Adipose tissue (tissue), 3 donors: ENCODE results near the gene DNM3. TPM values are rescaled to one million over a fixed set of nuclear protein-coding genes. Genes with fewer than 3 reads are reported as not detected.

ENCODE experiments used
- H3K27ac ChIP-seq: one replicate; pipeline ENCODE4 v1.5.1; 2013; ENCODE audit warnings: low read depth, low read length
- WGBS, 3 donors: extraction: QIAGEN DNeasy Blood & Tissue Kit; methylation state at CpG; one replicate each; pipeline ENCODE4 v1.1.7; 2013; 5-methylcytosine and 5-hydroxymethylcytosine counted together
- polyA plus RNA-seq, 3 donors: library from polyadenylated mRNA; stranded (reverse); fragments of 200-250 nt; gene quantifications; one replicate each; pipeline ENCODE4 v1.2.3, GENCODE V29; 2013
- donor health status: healthy with polysubstance abuse.
- donor health status: Bipolar disorder and iron deficiency.
- donor health status: healthy.

The DNM3 gene
- polyA plus RNA-seq, 3 donors: 0.37 to 3.0 (median 2.1) TPM

GRCh38 chr1:172107316-172107975, 266.1 kb downstream of the DNM3 start:
- 82 to 88% (median 84%) methylated on average over 4 of the region's 4 CpGs for WGBS, 3 donors
- no peak overlapping the region for H3K27ac ChIP-seq

- no peak overlapping the region for H3K27ac ChIP-seq
These were observed 267.0 kb downstream of the DNM3 start for GRCh38 chr1:172108161-172108893.

GRCh38 chr1:172109359-172109758, 268.1 kb downstream of the DNM3 start:
- no peak overlapping the region for H3K27ac ChIP-seq
- 23 to 71% (median 24%) methylated on average over 5 of the region's 5 CpGs for WGBS, 3 donors

DNA sequence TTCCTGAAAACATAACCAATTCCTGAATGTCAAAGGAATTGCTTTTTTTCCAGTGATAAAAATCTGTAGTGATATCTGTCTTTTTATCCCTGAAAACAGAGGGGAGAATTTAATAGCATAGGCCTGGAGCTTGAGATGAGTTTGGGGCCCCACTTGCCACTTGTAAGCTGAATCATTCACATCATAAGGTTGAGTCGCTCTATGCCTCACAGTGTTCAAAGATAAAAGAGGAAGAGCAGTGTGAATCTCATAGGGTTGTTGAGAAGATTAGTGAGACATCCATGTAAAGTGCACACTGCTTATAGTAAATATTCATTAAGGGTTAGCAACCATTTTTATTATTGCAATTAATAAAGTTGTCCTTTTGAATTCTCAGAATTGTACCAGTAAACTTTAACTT, 271.3 kb downstream of the DNM3 start:
- WGBS, 3 donors: 93 to 100% (median 95%) methylated on average over 1 of the region's 1 CpG
- H3K27ac ChIP-seq: no peak overlapping the region

GRCh38 chr1:172117800-172118199, 276.5 kb downstream of the DNM3 start:
- H3K27ac ChIP-seq: no peak overlapping the region
- 72 to 95% (median 86%) methylated on average over 1 of the region's 1 CpG for WGBS, 3 donors

DNA sequence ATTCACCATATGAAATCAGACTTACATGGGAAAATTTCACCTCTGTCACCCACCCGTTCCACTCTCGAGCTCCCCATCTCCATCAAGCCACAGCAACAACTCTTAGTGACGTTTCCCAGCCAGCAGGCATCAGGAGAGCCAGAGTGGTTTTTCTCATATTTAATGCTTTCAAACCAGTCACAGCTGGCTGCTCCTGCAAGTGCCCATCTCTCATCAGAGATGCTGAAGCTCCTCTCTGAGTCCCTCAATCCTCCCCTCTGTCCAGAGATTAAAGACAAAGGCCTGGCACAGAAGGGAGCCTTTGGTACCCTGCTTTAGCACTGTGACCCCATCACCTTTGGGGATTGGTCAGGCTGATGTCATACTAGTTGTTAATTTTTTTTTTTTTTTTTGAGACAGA, 277.3 kb downstream of the DNM3 start:
- 83 to 90% (median 90%) methylated on average over 3 of the region's 3 CpGs for WGBS, 3 donors
- no peak overlapping the region for H3K27ac ChIP-seq

DNA sequence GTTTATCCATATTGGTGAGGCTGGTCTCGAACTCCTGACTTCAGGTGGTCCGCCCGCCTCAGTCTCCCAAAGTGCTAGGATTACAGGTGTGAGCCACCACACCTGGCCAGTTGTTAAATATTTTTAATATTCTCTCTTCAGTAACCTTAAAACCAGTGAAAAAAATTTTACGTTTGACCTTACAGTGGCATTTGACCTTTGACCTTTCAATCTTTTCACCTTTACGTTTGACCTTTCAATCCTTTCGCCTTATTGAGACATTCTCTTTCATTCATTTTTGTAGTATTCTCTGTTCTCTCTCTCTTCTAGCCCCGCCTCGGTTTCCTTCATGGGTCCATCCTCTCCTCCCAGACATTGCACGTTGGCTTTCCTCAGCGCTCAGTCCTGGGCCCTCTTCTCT, 277.9 kb downstream of the DNM3 start:
- WGBS, 3 donors: 93 to 96% (median 95%) methylated on average over 10 of the region's 10 CpGs
- H3K27ac ChIP-seq: no peak overlapping the region

GRCh38 chr1:172120381-172120780, 279.1 kb downstream of the DNM3 start:
- no peak overlapping the region for H3K27ac ChIP-seq
- WGBS, 3 donors: 73 to 85% (median 85%) methylated on average over 2 of the region's 2 CpGs

DNA sequence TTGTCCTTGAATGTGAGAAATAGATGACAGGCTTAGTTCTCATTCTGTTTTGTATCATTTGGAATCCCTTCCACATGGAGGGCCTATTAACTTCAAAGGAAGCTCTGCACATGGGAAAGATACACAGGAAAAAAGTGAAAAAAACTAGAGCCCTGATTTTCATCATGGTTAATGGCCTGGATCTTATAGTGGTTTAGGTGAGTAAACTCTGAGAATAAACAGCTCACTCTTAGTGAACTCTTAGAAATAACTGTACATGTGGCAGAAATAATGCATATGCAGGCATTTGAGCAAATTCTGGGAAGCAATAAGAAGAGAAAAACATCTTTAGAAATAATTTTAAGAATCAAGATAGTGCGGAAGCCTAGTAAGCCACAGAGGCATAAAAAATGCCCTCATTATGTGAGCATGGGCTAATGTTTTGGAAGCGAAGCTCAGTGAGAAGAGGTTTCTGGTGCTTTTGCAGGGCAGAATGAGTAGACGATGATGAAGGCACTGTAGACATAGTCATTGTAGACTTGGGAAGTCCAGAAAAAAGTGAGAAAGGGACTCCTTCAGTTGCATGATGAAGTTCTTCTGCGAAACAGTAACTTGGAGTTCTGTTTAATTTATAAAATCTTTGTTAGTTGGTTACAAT, 279.9 kb downstream of the DNM3 start:
- H3K27ac ChIP-seq: no peak overlapping the region
- WGBS, 3 donors: 91 to 98% (median 96%) methylated on average over 4 of the region's 4 CpGs

- 79 to 89% (median 81%) methylated on average over 3 of the region's 3 CpGs for WGBS, 3 donors
- no peak overlapping the region for H3K27ac ChIP-seq
These were observed 281.1 kb downstream of the DNM3 start for GRCh38 chr1:172122381-172122780.

DNA sequence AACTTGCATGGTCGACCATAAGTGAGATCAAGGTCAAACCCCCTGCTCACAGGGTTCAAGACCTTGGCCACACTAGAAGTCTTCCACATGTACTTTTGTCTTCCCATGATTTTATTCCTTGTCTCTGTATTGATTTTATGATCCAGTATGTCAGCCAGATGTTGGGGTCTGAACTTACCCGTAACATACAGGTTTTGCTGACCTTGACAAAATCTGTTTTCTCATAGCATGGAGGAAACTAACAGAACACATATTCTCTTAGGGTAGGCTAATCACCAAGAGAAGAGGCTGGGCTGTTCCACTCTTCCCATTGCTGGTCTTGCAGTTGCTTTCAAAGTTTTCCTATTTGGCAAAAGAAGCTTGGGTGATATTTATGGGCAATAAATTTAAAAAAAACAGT, 284.0 kb downstream of the DNM3 start:
- H3K27ac ChIP-seq: no peak overlapping the region
- 45 to 86% (median 82%) methylated on average over 2 of the region's 2 CpGs for WGBS, 3 donors

DNA sequence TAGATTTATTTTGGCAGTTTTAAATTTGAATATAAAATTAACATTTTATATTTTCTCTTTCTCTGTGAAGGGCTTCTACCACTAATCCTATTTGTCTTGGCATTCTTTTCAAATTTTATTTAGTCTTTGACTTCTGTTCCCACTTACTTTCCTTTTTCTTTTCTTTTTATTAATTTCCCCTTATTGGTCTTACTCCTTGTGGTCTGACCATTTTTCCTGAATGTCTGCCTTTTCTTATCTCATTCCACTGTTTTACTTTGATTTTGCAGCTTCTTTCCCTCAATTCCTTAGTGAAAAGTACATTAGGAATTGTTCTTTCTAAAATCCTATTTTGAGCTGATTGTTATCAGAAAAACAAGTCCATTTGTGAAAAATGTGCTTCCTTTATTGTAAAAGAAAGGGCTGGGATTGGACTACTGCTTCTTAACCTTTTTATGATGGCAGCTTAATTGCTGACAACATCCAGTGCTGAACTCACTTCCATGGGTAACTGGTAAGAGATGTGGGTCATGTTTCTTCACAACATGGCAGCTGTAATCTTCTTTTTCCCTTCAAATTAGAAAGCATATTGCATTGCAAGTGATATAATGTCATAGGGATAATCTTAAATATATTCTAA, 284.6 kb downstream of the DNM3 start:
- H3K27ac ChIP-seq: no peak overlapping the region

GRCh38 chr1:172132836-172133235, 291.5 kb downstream of the DNM3 start:
- 94 to 100% (median 100%) methylated on average over 1 of the region's 1 CpG for WGBS, 3 donors
- no peak overlapping the region for H3K27ac ChIP-seq

- WGBS, 3 donors: 95 to 96% (median 95%) methylated on average over 2 of the region's 2 CpGs
- no peak overlapping the region for H3K27ac ChIP-seq
These were observed 292.9 kb downstream of the DNM3 start for GRCh38 chr1:172134087-172134731.

DNA sequence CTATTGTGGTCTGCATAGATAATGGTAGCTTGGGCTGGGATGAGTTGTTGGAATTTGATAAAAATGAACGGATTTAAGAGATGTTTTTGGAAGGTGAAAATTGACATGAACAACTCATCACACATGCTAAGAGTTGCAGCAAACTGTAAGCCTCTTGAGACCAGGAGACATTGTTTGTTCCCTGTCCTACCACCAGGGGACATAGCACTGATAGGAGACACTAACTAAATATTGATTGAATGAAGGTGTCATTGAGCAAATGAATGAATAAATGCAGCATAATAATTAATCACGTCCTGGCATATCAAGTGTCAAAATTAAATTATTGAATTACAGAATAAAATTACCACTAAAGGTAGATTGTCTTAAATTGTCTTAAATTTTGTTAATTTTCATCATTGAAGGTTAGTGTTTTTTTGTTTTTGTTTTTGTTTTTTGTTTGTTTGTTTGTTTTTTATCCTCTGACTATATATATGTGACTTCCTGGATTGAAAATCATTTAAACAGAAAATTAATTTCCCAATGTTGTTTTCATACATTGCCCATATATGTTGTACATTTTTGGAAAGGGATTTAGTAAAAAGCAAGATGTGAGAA, 293.9 kb downstream of the DNM3 start:
- 76 to 92% (median 80%) methylated on average over 2 of the region's 2 CpGs for WGBS, 3 donors
- H3K27ac ChIP-seq: no peak overlapping the region

DNA sequence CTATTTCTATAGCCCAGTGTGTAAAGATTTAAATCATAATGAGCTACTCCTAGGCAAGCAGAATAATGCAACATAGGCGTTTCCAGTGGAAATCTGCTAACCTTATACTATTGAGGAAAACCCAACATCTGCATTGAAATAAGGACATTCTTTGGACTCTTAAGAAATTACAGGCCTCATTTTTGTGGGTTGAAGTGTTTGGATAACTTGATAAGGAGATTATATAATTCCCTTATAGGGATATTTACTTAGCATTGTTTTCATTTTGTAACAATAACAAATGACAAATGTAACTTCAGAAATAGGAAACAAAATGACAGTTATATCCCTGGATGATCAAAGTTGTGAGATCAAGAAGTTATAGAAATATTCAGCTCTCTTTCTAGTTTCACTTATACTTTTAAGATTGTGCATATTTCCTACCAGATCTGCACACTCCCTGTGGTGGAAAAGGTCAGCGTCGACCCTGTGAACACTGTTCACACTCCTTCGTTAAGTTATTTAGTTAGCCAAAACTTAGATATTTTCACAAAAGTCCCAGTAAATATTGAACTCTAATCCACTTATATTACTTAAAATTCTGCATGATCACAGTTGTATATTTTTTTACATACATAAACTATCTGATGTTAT, 294.8 kb downstream of the DNM3 start:
- WGBS, 3 donors: 45 to 72% (median 65%) methylated on average over 4 of the region's 4 CpGs
- H3K27ac ChIP-seq: no peak overlapping the region

DNA sequence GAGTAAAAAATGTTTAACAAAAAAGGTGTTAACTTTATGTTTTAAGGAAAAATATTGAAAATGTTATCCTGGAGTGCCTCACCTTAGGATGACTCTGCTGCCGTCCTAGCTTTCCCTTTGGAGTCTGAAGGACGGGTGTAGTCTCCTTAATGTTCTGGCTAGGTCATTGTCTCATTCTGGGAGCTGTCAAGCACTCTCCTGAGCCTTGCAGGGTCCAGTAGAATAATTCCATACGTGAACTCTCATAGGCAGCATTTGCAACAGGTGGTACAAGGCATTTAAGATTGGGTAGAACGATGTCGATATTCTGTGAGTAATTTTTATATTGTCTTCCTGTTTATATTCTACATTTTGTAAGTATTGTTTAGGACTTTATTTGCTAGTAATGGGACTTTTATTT, 295.6 kb downstream of the DNM3 start:
- no peak overlapping the region for H3K27ac ChIP-seq
- 57 to 82% (median 66%) methylated on average over 5 of the region's 5 CpGs for WGBS, 3 donors
